GM12801 (cell line): ENCODE results near the gene LRP1B.

Experiments used
- TF ChIP-seq, protein P1 (sequence below): IDR thresholded peaks from one replicate; pipeline ENCODE4 v1.5.1; 2011; ENCODE audit warnings: control low read depth; ENCODE audit not compliant: insufficient read length; ENCODE audit errors: extremely low read depth

Gene LRP1B

DNA sequence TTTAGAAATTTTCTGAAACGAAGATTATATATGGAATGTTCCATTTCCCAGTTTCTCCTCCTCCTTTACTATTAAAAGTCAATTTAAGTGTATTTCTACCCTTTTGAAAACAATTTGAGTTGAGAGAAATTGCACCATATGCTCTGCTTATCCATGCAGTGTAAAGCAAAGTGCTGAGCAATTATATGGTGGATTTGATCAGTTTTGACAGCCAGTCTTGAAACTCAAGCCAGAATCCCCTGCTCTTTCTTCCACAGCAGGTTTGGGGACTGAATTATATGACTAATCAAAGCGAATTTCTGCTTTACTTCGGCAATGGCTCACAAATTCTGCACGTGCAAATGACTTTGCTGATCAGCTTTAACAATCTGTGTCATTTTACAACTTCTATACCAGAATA, 1183.6 kb downstream of the LRP1B start:
- TF ChIP-seq, protein P1, sequence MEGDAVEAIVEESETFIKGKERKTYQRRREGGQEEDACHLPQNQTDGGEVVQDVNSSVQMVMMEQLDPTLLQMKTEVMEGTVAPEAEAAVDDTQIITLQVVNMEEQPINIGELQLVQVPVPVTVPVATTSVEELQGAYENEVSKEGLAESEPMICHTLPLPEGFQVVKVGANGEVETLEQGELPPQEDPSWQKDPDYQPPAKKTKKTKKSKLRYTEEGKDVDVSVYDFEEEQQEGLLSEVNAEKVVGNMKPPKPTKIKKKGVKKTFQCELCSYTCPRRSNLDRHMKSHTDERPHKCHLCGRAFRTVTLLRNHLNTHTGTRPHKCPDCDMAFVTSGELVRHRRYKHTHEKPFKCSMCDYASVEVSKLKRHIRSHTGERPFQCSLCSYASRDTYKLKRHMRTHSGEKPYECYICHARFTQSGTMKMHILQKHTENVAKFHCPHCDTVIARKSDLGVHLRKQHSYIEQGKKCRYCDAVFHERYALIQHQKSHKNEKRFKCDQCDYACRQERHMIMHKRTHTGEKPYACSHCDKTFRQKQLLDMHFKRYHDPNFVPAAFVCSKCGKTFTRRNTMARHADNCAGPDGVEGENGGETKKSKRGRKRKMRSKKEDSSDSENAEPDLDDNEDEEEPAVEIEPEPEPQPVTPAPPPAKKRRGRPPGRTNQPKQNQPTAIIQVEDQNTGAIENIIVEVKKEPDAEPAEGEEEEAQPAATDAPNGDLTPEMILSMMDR: no peak

DNA sequence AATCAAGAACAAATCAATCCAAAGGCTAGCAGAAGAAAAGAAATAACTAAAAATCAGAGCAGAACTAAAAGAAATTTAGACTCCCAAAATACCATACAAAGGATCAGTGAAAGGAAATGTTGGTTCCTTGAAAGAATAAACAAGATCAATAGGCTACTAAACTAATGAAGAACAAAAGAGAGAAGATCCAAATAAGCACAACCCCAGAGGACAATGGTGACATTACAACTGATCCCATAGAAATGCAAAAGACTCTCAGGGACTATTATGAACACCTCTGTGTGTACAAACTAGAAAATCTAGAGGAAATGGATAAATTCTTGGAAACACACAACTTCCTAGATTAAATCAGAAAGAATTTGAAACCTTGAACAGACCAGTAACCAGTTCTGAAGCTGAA, 1186.9 kb downstream of the LRP1B start:
- TF ChIP-seq, protein P1: no peak

DNA sequence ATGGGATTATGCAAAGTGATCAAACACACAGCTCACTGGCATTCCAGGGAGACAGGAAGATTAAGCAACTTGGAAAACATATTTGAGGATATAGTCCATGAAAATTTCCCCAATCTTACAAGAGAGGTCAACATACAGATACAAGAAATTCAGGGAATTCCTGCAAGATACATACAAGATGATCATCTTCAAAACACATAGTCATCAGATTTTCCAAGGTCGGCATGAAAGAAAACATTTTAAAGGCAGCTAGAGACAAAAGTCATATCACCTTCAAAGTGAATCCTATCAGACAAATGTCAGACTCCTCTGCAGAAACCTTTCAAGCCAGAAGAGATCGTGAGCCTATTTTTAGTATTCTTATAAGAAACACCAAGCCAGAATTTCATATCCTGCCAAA, 1188.5 kb downstream of the LRP1B start:
- TF ChIP-seq, protein P1: no peak

DNA sequence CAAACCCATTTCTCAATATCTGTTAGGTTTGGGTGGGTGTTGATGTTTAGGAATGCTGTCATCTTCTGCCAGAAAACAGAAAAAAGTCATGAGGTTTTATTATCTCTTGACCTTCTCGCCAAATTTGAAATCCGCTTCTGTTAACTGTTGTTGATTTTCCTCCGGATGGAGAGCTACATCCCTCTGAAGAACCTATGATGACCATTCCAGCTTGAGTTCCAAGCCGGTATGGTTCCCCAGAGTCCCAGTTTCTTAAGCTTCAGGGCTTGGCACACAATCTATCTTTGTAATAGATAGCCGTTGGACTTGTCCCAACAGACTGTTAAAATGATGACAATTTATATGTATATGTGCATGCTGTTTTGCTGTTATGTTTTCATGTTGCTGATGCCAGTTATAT, 1201.0 kb downstream of the LRP1B start:
- TF ChIP-seq, protein P1: no peak

DNA sequence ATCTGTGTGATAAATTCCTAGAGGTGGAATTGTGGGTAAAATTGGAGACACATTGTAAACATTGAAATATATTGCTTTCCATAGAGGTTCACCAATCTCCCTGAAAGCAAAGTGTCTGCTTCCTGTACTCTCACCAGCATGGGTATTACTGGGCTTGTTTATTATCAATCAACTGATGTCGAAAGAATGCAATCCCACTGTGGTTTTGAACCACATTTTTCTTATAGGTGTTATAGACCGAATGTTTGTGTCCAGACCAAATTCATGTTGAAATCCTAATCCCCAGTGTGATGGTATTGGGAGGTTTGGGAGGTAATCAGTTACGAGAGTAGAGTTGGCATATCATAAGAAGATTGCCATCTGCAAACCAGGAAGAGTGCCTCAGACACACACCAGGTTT, 1212.4 kb downstream of the LRP1B start:
- TF ChIP-seq, protein P1: no peak

DNA sequence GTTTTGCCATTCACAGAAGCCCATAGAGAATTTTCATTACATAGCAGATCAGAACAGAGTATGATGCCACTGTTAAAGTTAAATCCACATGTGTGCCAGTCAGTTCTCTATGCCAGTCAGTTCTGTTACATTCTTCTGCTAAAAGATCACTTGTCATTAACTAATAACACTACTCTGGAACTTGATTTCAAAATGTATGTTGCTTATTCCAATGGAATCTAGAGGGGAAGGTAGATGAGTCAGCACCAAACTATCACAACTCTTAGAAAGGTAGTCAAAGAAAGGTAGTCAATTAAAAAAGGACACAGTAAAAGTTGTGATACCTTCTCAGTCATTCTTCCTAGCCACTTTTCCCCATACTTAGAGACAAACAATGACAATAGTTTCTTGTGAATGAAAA, 1214.4 kb downstream of the LRP1B start:
- TF ChIP-seq, protein P1: no peak

DNA sequence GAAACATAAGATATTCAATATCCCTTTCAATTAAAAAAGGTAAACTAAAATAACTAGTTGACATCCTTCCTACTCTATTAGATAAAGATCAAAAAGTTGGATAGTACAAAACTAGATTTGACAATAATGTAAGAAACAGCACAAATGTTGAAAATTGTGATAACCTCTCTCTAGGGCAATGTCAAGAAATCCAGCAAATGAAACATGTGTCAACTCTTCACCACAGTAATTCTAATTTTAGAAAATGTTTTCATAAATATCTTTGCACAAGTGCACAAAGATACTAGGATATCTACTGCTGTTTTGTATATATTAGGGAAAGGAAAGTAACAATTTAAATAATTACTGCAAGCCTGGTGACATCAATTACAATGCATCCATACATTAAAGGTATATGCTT, 1220.1 kb downstream of the LRP1B start:
- TF ChIP-seq, protein P1: no peak
